SU-DHL-6 (cell line): Measurements from ENCODE around the gene HOXA11.

Experiments
- H2AFZ ChIP-seq: fragments of 200-600 bp; sonication (generic); 2 replicates; pipeline ENCODE4 v1.6.1; 2014; ENCODE audit warnings: low read depth, mild to moderate bottlenecking, moderate library complexity, mixed read lengths, antibody characterized with exemption, low read length; ENCODE audit not compliant: severe bottlenecking
- H3F3A ChIP-seq: fragments of 200-600 bp; shearing (Covaris generic); 2 replicates; pipeline ENCODE4 v1.6.0; 2016; ENCODE audit warnings: antibody characterized with exemption, mild to moderate bottlenecking; ENCODE audit not compliant: insufficient read depth
- H3K27ac ChIP-seq: fragments of 200-600 bp; sonication (generic); 2 replicates; pipeline ENCODE4 v1.5.1; 2016; ENCODE audit warnings: low read depth, mild to moderate bottlenecking, low read length, moderate library complexity, mixed read lengths
- H3K27me3 ChIP-seq: fragments of 200-600 bp; sonication (generic), shearing (Covaris generic); 2 replicates; pipeline ENCODE4 v1.6.0; 2014; ENCODE audit warnings: mild to moderate bottlenecking, low read length
- H3K36me3 ChIP-seq: fragments of 200-600 bp; sonication (generic); 2 replicates; pipeline ENCODE4 v1.6.1; 2014; ENCODE audit warnings: mild to moderate bottlenecking, low read length, mixed read lengths
- H3K4me2 ChIP-seq: fragments of 300-600, 200-600 bp; shearing (Covaris generic), sonication (generic); 2 replicates; pipeline ENCODE4 v1.6.0; 2014; ENCODE audit warnings: low read length, low read depth, mild to moderate bottlenecking; ENCODE audit not compliant: poor library complexity, severe bottlenecking
- H3K4me3 ChIP-seq: fragments of 200-600 bp; sonication (generic); 2 replicates; pipeline ENCODE4 v1.5.1; 2014; ENCODE audit warnings: antibody characterized with exemption, low read length, mild to moderate bottlenecking, mixed read lengths; ENCODE audit not compliant: insufficient read depth, poor library complexity, severe bottlenecking
- H3K79me2 ChIP-seq: fragments of 200-600 bp; sonication (generic); 2 replicates; pipeline ENCODE4 v1.6.1; 2014; ENCODE audit warnings: mild to moderate bottlenecking, low read length, moderate library complexity; ENCODE audit not compliant: insufficient read depth
- H3K9ac ChIP-seq: fragments of 200-600 bp; sonication (generic); 2 replicates; pipeline ENCODE4 v1.7.0; 2014; ENCODE audit warnings: mild to moderate bottlenecking, low read length
- H3K9me2 ChIP-seq: fragments of 200-600 bp; sonication (generic); replicated peaks from 2 replicates; pipeline ENCODE4 v1.6.1; 2014; ENCODE audit warnings: low read length; ENCODE audit not compliant: insufficient read depth
- H3K9me3 ChIP-seq: fragments of 200-600 bp; sonication (generic); 2 replicates; pipeline ENCODE4 v1.6.1; 2014; ENCODE audit warnings: low read length, mixed read lengths; ENCODE audit not compliant: insufficient read depth
- H4K20me1 ChIP-seq: fragments of 200-600 bp; sonication (generic); 2 replicates; pipeline ENCODE4 v1.6.1; 2014; ENCODE audit warnings: low read depth, mild to moderate bottlenecking, antibody characterized with exemption, low read length, moderate library complexity, mixed read lengths
- CTCF ChIP-seq: fragments of 200-600 bp; sonication (generic); IDR thresholded peaks from one replicate; pipeline ENCODE4 v1.5.1; 2017; ENCODE audit warnings: antibody characterized with exemption, mild to moderate bottlenecking, low read length, moderate library complexity; ENCODE audit not compliant: insufficient read depth, poor library complexity, severe bottlenecking
- EZH2phosphoT487 ChIP-seq: fragments of 200-600 bp; sonication (generic), shearing (Covaris generic); conservative IDR thresholded peaks from 2 replicates; pipeline ENCODE4 v1.6.1; 2018; ENCODE audit warnings: mild to moderate bottlenecking, antibody characterized with exemption, low read length, moderate library complexity, mixed read lengths

Gene HOXA11

GRCh38 chr7:27180431-27181420 is 4.3 kb downstream of the HOXA11 start:
- H3K9me2 ChIP-seq, result no peaks in the 10 kb centered on the region
- no peak overlapping the region for H3K27ac ChIP-seq
- no peaks in the 10 kb centered on the region for H3K79me2 ChIP-seq
- no peak overlapping the region for H3K4me3 ChIP-seq
- H3K9ac ChIP-seq, result no peak overlapping the region
- H4K20me1 ChIP-seq, result no peaks in the 10 kb centered on the region
- no peaks in the 10 kb centered on the region for H3K36me3 ChIP-seq
- TF ChIP-seq CTCF (no peak), EZH2phosphoT487 (no peak)
- H2AFZ ChIP-seq, result no peak overlapping the region
- H3K27me3 ChIP-seq, result no peaks in the 10 kb centered on the region
- H3F3A ChIP-seq, result no peaks in the 10 kb centered on the region
- no peaks in the 10 kb centered on the region for H3K9me3 ChIP-seq
- no peak overlapping the region for H3K4me2 ChIP-seq

GRCh38 chr7:27179503-27180430 is 5.3 kb downstream of the HOXA11 start:
- no peaks in the 10 kb centered on the region for H3K27me3 ChIP-seq
- H3K4me2 ChIP-seq, result peak overlapping the region; percentile 34
- no peaks in the 10 kb centered on the region for H4K20me1 ChIP-seq
- TF ChIP-seq CTCF (peak; percentile 99), EZH2phosphoT487 (no peak)
- no peaks in the 10 kb centered on the region for H3K79me2 ChIP-seq
- no peak overlapping the region for H3K27ac ChIP-seq
- no peaks in the 10 kb centered on the region for H3K36me3 ChIP-seq
- H3K4me3 ChIP-seq, result no peak overlapping the region
- no peak overlapping the region for H3K9ac ChIP-seq
- H3K9me3 ChIP-seq, result no peaks in the 10 kb centered on the region
- no peak overlapping the region for H2AFZ ChIP-seq
- no peaks in the 10 kb centered on the region for H3F3A ChIP-seq
- H3K9me2 ChIP-seq, result no peaks in the 10 kb centered on the region

- no peak overlapping the region for H3K4me3 ChIP-seq
- H3K36me3 ChIP-seq, result no peaks in the 10 kb centered on the region
- no peak for TF ChIP-seq EZH2phosphoT487
- no peak for TF ChIP-seq CTCF
- no peak overlapping the region for H3K27ac ChIP-seq
- no peak overlapping the region for H2AFZ ChIP-seq
- H3K9ac ChIP-seq, result no peak overlapping the region
- H3K79me2 ChIP-seq, result no peaks in the 10 kb centered on the region
- no peaks in the 10 kb centered on the region for H3K9me3 ChIP-seq
- H3K4me2 ChIP-seq, result no peak overlapping the region
- no peaks in the 10 kb centered on the region for H3F3A ChIP-seq
- H3K9me2 ChIP-seq, result no peaks in the 10 kb centered on the region
- H4K20me1 ChIP-seq, result no peaks in the 10 kb centered on the region
- no peaks in the 10 kb centered on the region for H3K27me3 ChIP-seq
Observed at GRCh38 chr7:27179030-27179429, 6.0 kb downstream of the HOXA11 start.
